Measurements from ENCODE around the gene PSMB11.

Gene PSMB11

GRCh38 chr14:23045419-23046357, 3.7 kb downstream of the PSMB11 start:
- no peak for DNase-seq

- DNase-seq = no peak
Measured at GRCh38 chr14:23047034-23047634, 5.1 kb downstream of the PSMB11 start.

- no peak for DNase-seq
Measured at GRCh38 chr14:23047751-23048693, 6.0 kb downstream of the PSMB11 start.

DNA sequence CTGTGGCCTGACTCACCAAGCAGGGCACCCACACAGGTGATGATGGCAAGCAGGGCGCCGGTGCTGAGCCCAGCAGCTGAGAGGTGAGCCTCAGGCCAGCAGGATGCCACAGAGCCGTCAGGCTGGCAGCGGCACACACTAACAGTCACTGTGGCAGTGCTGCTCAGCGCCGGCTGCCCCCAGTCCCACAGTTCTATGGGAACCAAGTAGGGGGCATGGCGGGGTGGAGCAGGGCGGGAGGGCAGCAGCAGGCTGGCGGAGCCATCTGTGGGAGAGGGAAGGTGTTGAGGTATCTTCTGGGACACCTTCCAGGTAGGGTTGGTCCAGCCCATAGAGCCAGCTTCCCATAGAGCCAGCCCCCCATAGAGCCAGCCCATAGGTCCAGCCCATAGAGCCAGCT, 7.0 kb downstream of the PSMB11 start:
- DNase-seq = no peak

GRCh38 chr14:23051141-23052057, 9.4 kb downstream of the PSMB11 start:
- DNase-seq = no peak

DNA sequence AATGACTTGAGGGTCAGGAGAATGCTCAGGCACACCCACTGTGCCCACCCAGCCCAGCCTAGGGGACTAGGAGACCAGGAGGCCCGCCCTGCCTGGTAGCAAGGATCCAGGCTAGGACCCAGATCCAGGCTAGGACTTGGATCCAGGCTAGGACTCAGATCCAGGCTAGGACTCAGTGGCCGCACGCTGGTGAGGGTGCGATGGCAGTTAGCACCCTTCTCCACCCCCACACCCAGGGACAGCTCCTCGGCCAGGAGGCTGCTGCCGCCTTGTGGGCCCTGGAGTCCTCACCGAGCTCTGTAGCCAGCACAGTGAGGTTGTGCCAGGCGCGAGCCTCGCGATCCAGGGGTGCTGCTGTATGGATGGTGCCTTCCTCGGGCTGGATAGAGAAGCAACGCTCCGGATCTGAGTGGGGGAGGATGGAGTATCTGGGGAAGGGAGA, 10.2 kb downstream of the PSMB11 start:
- no peak for DNase-seq

DNA sequence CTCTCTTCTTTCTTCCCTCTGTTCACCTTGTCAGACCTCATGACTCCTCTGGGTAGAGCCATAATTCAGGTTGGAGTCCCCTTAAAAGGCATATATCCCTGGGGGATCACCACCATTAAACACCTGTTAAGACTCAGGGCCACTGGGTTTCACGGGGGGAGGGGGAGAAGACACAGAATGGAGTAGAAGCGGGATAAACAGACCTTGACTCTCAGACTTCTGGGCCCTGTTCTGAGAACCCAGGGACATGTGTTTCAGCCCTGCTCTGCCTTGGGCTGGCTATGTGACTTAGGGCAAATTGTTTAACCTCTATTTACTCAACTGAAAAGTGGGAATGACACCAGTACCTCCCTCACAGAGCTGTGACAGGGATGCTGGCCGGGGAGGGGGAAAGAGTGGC, 10.7 kb downstream of the PSMB11 start:
- DNase-seq = no peak

GRCh38 chr14:23053426-23053825, 11.4 kb downstream of the PSMB11 start:
- no peak for DNase-seq

DNA sequence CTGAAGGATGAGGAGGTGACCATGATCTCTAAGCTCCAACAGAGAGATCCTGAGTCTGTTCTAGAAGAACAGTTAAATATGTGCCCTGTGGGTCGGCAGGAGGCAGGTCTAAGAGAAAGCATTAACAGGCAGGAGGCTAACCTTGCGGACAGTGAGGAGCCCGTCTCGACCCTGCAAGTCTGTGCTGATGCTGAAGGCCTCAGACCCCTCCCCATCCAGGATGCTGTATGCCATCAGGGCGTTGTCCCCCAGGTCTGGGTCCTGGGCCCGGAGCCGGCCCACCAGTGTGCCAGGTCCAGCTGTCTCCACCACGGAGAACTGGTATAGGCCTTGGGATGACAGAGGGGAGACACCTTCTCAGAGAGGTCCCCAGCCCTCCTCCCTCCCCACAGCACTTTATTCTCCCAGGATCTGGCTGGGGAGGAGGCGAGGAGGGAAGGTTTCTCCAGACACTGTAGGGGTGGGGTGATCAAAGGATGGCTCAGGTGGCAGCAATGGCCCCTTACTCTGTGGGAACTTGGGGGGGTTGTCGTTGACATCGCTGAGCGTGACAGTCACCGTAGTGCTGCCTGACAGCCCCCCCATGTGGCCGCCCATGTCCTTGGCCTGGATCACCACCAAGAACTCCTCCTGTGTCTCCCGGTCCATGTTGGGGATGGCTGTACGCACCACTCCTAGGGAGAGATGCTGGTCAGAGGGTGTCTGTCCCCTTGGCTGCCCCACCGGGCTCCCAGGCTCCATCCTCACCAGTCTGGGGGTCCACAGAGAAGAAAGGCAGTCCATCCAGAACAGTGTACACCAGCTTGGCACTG, 12.2 kb downstream of the PSMB11 start:
- DNase-seq = no peak

DNA sequence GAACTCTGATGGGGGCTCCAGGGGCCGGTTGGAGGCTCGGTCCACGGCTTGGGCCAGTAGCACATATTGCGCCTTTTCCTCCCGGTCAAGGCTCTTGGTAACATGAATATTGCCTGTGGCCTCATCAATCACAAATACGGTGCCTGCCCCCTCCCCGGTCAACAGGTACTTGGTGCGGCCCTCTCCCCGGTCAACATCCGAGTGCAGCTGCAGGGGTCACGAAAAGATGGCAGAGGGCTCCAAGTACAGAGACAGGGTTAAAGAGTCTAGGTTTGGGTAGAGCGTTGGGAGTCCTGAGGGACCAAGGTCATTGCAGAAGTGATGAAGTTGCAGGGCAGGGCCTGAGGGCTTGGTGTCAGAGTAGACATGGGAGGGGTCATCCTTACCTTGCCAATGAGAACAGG, 13.1 kb downstream of the PSMB11 start:
- DNase-seq = no peak

DNA sequence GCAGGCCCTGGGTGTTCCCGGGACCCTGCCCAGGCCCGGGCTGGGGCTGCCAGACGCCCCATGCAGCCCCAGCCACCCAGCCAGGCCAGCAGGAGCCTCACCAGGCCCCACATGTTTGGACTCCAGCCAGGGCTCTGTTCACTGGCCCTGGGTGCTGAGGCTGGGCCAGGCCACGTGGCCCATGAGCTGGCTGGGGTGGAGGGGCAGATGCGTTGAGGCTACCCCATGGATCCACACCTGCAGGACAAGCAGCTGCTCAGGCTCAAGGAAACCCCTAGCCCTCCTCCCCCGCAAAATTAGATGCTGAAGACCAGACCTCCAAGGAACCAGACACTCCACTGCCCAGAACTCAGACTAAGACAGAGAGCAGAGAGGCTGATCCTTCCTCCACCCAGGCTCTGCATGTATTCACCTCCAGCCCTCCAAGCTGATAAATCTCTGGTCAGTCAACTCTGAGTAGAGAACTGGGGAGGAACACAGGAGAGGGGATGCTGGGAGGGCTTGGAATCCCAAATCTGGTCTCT, 13.7 kb downstream of the PSMB11 start:
- no peak for DNase-seq

DNA sequence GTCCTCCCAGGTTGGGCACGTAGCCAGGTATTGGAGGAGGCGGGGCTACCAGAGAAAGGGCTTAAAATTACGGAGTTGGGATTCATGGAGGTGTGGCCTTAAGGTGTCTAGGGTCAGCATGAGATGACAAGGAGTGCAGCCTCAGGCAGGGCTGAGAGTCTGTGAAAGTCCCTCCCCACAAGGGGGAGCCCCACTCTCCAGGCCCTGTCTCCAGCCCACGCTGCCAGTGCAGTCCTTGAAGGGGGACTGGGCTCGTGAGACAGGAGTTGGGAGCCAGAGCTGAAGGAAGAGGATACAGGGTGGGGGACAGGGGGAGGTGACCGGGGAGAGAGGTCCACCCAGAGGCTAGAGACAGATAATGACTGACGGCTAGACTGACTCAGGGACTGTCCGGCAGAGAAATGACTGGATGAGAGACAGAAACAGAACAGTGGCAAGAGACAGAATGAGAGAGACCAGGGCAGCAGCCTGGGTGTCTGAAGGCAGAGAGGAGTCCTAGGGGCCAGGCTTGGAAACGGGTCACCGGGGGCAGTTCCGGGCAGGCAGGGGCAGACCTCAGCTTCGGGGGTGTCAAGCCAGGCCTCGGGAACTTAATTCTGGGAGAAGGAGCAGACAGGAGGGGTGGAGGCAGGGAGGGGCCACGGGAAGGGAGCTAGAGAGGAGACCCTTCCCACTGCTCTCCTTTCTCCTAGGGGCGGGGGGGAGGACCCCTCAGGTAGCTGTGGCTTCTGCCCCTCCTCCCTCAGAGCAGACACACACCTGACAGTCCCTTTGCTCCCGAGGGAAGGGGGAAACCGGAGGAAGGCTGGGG, 14.3 kb downstream of the PSMB11 start:
- peak; percentile 60 for DNase-seq

DNA sequence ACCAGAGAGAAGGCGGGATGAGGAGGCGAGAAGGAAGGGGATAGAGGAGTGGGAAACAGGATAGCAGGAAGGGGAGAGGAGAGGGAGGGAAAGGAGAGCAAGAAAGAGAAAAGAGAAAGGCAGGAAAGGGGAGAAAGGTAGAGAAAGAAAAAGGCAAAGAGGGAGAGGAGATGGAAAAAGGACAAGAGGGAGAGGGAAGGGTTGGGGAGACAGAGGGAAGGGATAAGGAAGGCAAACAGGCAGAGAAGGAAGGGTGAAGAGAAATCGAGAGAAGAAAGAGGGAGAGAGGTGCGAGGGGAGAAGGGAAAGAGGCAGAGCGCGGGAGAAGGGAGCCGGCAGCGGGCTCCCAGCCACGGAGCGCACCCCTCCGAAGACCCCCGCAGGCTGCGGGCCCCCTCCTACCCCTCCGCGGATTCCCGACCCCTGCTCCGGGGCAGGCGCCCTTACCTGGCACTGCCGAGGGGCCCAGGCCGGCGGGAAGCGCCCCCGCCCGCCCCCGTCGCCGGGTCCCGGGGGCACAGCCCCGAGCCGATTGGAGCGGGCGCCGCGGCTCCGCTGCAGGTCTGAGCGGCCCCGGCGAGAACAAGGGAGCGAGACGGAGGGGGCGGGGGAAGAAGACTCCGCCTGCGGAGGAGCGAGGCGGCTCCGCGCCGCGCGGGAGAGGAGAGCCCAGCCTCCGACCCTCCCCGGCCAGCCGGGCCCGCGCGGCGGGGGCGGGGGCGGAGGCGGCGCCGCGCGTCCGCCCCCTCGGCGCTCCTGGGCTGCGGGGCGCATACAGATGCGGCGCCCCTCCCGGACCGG, 15.1 kb downstream of the PSMB11 start, which contains the start of gene CDH24:
Gene CDH24 (minus strand): TSS at position 565 of the 801 bp plus-strand sequence. CDS start 1,787 bp downstream, outside the sequence.
- peak; percentile 60 for DNase-seq

DNA sequence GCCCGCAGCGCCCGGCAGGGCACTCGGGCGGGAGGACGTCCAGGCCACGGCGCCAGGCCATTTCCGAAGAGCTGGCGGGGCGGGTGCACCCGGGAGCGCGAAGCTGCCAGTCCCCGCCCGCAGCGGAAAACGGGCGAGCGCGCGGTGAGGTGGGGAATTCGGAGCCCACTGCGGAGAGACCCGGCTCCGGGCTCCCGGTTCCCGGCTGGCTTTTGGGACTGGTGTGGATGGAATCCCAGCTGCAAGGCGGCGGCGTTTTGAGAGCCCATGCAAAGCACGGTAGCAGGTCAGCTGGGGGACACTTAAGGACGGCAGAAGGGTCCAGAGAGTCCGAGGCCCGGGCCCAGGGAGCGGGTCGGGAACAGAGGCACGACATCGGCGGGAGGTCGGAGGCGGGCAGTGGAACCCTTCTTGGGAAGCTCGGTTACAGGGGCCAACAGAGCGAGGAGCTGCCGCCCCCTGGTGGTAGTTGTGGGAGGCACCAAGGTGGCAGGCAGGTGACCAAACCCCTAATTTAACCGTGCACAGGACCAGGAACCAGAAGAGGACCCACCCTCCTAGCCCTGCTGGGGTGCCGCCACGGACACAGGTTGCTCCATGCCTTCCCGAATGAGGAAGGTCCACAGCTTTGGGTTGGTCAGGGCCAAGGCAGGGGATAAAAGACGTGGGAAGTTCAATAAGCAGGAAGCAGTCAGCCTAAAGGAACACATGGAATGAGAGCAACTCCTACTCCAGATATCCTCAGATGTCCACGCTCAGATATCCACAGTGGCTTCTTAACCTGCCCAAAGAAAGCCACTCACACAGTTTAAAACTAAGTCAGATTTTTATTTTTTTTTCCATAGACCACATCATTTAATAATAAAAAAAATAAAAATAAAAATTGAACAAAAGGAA, 16.0 kb downstream of the PSMB11 start:
- DNase-seq = peak; percentile 80

DNA sequence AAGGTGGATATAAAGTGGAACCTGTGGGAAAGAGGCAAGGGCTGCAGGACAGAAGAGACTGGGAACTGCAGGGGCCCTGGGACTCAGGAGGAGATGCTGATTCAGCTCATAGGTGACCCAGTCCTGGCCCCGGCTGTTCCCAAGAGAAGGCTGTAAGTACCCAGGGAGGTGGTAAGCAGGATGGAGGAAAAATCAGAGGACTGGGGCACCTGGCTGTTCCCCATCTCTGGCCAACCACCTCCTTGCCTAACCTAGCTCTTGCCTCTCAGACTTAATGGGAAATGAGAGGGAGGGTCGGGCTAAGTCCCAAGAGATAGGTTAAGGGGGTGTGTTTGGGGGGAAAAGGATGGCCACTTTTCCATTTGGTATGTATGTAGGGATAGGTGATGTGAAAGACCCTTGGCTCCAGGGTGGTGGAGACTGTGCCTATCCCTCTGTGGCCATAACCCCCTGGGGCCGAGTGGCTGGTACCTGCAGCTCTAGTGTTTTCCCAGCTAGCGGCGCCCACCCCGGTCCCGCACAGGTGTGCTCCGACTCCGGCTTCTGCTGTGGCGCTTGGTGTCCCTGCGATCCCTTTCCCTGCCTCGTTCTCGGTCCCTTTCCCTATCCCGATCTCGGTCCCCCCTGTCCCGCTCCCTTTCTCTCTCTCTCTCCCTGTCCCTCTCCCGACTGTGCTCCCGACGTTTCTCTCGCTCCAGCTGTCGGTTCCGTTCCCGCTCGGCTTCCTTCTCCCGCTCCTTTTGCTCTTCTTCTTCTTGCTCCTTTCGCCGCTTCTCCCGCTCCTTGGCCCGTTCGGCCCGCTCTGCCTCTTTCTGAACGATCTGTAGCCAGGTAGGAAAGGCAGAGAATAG, 16.9 kb downstream of the PSMB11 start:
- no peak for DNase-seq

GRCh38 chr14:23060536-23061260, 18.7 kb downstream of the PSMB11 start:
- no peak for DNase-seq

All from activated CD4-positive, alpha-beta T cell treated with anti-CD3 and anti-CD28 coated beads for 1 hour (primary cell).